Measurements from ENCODE around the gene GDF10. TPM values are rescaled to one million over a fixed set of nuclear protein-coding genes. Genes with fewer than 3 reads are reported as not detected.

GDF10 gene
- total and polyA plus RNA-seq, 2 donors (not counting 3 experiments of a cell fraction or from before 2014, with no cell fraction given), result not detected

DNA sequence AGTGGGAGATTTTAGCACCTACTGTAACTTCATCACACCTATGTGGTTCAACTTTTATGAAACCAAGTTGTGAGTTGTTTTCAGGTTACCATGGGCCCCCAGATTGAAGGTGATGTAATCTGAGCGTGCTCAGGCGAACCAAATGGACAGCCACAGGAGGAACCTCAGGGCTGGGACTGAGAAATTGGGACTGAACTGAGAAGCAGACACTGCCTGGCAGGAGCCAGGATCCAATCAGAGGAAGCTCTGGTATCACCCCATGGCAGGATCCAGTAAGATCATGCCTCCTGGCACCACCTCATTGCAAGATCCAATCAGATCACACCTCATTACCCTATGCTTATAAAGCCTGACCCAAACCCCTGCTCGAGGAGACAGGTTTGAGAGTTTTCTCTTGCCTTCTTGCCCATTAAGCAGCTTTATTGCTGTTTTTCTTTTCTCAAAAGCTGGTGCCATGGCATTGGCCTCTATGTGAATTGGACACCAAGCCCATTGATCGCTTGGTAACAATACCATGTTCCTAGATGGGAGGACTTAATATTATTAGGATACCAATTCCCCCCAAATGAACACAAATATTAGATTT, 43.2 kb upstream of the GDF10 start:
- Histone ChIP-seq H3K79me2 (ENCODE audit: control insufficient read depth, insufficient read depth, low read length) (no peaks in the 10 kb centered on the region), H3K9me1 (replicated peaks; ENCODE audit: control insufficient read depth, extremely low read depth, insufficient read depth, low read length) (no peaks in the 10 kb centered on the region), H2AFZ (ENCODE audit: low read depth, low read length) (no peak overlapping the region), H3K9me3 (replicated peaks; ENCODE audit: control insufficient read depth, insufficient read depth, low read length) (no peaks in the 10 kb centered on the region), H3K27ac (ENCODE audit: insufficient read depth, low read depth, low read length) (no peak overlapping the region), H3K36me3 (ENCODE audit: control insufficient read depth in 2 of 2, extremely low read depth in 1 of 2, insufficient read depth in 2 of 2, low read length in 2 of 2) (no peaks in the 10 kb centered on the region), H3K4me2 (ENCODE audit: insufficient read depth, low read length) (no peak overlapping the region), H3K4me3 (replicated peaks in 1 of 3; ENCODE audit: insufficient read depth in 1 of 3, low read depth in 1 of 3, low read length in 3 of 3) (no peak overlapping the region), H3K4me1 (ENCODE audit: control insufficient read depth, extremely low read depth, insufficient read depth, low read length) (no peaks in the 10 kb centered on the region), H3K9ac (replicated peaks; ENCODE audit: extremely low read depth, insufficient read depth, low read length) (no peak overlapping the region), H3K27me3 (ENCODE audit: control insufficient read depth in 2 of 2, insufficient read depth in 2 of 2, low read length in 2 of 2) (no peaks in the 10 kb centered on the region), H4K20me1 (replicated peaks; ENCODE audit: control insufficient read depth, extremely low read depth, insufficient read depth, low read length) (no peaks in the 10 kb centered on the region)
- ChIA-PET POLR2A (no interaction called here), CTCF (no interaction called here)
- intact Hi-C loops (cut with micrococcal nuclease), result no loop called here
- dilution Hi-C loops (cut with MboI; ENCODE audit: extremely low pct_ligation_motif_present, low sequenced_read_pairs), result no loop called here
- FAIRE-seq (no peak), DNase-seq (ENCODE audit: low read depth, low spot score) (no peak)
- no TSS peak for BruUV-seq (replicated peaks)
- TF ChIP-seq, protein P1, sequence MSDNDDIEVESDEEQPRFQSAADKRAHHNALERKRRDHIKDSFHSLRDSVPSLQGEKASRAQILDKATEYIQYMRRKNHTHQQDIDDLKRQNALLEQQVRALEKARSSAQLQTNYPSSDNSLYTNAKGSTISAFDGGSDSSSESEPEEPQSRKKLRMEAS (IDR thresholded peaks at IDR 0.05; ENCODE audit: insufficient read depth, insufficient read length), result no peak
- TF ChIP-seq EZH2 (IDR thresholded peaks at IDR 0.05; ENCODE audit: borderline replicate concordance, low read depth, low read length, severe bottlenecking) (no peak), GATA2 (IDR thresholded peaks at IDR 0.05; ENCODE audit: insufficient read depth, insufficient read length, low read depth, low read length) (no peak), FOS (IDR thresholded peaks at IDR 0.05; ENCODE audit: borderline replicate concordance, insufficient read depth, low read length) (no peak)

DNA sequence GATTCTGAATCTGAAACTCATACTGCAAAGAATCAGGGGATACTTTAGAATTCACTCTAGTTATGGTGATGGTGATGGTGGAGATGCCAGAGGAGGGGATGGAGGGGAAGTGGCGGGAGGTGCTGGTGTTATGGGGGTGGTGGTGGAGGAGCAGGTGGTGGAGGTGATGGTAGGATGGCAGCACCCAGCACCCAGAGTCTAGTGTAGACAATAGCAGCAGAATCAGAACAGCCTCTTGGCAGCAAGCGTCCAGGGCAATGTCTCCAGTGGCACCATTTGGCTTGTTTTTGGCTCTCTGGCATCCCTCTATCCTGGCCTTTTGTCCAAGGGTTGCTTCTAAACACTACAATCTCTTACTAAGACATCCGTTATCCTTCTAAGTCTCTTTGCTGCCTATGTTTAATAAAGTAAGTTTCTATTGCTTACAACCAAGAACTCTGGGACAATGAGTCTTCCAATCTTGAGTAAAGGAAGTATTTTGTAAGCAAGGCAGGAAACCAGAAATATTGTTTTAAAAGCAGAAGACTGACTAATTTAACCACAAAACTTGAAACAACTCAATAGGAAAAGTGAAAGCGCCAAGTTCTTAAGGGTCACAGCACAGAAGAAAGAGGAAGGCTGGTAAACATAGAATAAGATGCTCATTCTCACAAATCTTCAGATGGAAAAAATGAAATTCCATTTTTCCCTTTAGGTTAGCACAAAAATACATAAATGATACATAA, 42.4 kb upstream of the GDF10 start:
- DNase-seq (ENCODE audit: low read depth, low spot score), result no peak
- CTCF ChIA-PET, result no interaction called here

More for the DNA sequence above, 42.4 kb upstream of the GDF10 start:
- Histone ChIP-seq H3K9me3 (replicated peaks; ENCODE audit: control insufficient read depth, insufficient read depth, low read length) (no peaks in the 10 kb centered on the region), H4K20me1 (replicated peaks; ENCODE audit: control insufficient read depth, extremely low read depth, insufficient read depth, low read length) (no peaks in the 10 kb centered on the region), H3K27me3 (ENCODE audit: control insufficient read depth in 2 of 2, insufficient read depth in 2 of 2, low read length in 2 of 2) (no peaks in the 10 kb centered on the region), H3K79me2 (ENCODE audit: control insufficient read depth, insufficient read depth, low read length) (no peaks in the 10 kb centered on the region), H2AFZ (ENCODE audit: low read depth, low read length) (no peak overlapping the region), H3K4me3 (replicated peaks in 1 of 3; ENCODE audit: insufficient read depth in 1 of 3, low read depth in 1 of 3, low read length in 3 of 3) (no peak overlapping the region), H3K9ac (replicated peaks; ENCODE audit: extremely low read depth, insufficient read depth, low read length) (no peak overlapping the region), H3K27ac (ENCODE audit: insufficient read depth, low read depth, low read length) (no peak overlapping the region), H3K9me1 (replicated peaks; ENCODE audit: control insufficient read depth, extremely low read depth, insufficient read depth, low read length) (no peaks in the 10 kb centered on the region), H3K4me1 (ENCODE audit: control insufficient read depth, extremely low read depth, insufficient read depth, low read length) (no peaks in the 10 kb centered on the region), H3K36me3 (ENCODE audit: control insufficient read depth in 2 of 2, extremely low read depth in 1 of 2, insufficient read depth in 2 of 2, low read length in 2 of 2) (no peaks in the 10 kb centered on the region), H3K4me2 (ENCODE audit: insufficient read depth, low read length) (no peak overlapping the region)
- FAIRE-seq, result no peak
- TF ChIP-seq FOS (IDR thresholded peaks at IDR 0.05; ENCODE audit: borderline replicate concordance, insufficient read depth, low read length) (peak; percentile 15), GATA2 (IDR thresholded peaks at IDR 0.05; ENCODE audit: insufficient read depth, insufficient read length, low read depth, low read length) (no peak)
- dilution Hi-C loops (cut with MboI; ENCODE audit: extremely low pct_ligation_motif_present, low sequenced_read_pairs) (no loop called here), intact Hi-C loops (cut with micrococcal nuclease) (no loop called here)
- no TSS peak for BruUV-seq (replicated peaks)
- POLR2A ChIA-PET, result no interaction called here
